Measurements from ENCODE around the gene THSD7A. TPM values are rescaled to one million over a fixed set of nuclear protein-coding genes. Genes with fewer than 3 reads are reported as not detected.

The THSD7A gene
- total and polyA plus RNA-seq, 4 donors, result 0.15 to 2.7 (median 1.9) TPM

DNA sequence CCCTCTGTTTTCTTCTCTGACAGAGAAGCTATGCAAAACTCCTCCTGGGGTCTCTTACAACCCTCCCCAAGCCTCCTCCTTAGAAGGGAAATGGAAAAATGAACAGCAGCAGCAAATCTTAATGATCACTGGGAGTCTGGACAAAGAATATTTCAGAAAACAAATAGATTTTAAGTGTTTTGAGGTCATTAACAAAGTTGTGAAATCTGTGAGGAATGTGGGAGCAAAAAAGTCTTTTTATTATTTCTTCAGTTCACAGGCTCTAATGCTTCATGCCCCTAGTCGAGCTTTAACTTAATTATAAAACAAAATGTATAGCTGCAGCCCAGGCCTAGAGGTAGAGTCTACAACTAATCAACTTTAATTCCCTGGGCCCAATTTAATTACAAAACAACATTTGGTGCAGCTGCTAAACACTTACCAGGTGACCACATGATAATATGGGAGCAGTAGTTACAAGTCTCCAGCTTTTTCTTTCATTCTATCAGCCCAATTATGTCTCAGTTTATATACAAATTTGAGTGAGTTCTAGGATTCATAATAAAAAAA is 293.2 kb downstream of the THSD7A start:
- Histone ChIP-seq H3K9me3 (ENCODE audit: control insufficient read depth in 4 of 4, low read length in 3 of 4) (peaks cover 0 to 2% (median 0%) of the 10 kb centered on the region in 4 donors), H3K27ac (ENCODE audit: low read depth in 1 of 2, low read length in 2 of 2) (no peak overlapping the region)
- 94% methylated on average over 1 of the region's 1 CpG for WGBS

More for the DNA sequence above, 293.2 kb downstream of the THSD7A start:
- DNase-seq (ENCODE audit: low spot score), result no peak
- Histone ChIP-seq H3K4me1 (ENCODE audit: control insufficient read depth in 4 of 4, insufficient read depth in 4 of 4, low read length in 3 of 4) (peaks cover 0 to 6% (median 0%) of the 10 kb centered on the region in 4 donors), H3K9ac (ENCODE audit: low read depth in 1 of 2, low read length in 2 of 2) (no peak overlapping the region), H3K36me3 (ENCODE audit: control insufficient read depth in 4 of 4, insufficient read depth in 3 of 4, low read depth in 1 of 4, low read length in 3 of 4) (peaks cover 0 to 7% (median 0%) of the 10 kb centered on the region in 4 donors), H3K27me3 (ENCODE audit: control insufficient read depth in 4 of 4, insufficient read depth in 4 of 4, low read length in 3 of 4) (no peaks in the 10 kb centered on the region), H3K4me3 (ENCODE audit: low read depth in 1 of 3, low read length in 3 of 3) (no peak overlapping the region)
- TF ChIP-seq EGR1 (IDR thresholded peaks at IDR 0.05; ENCODE audit: low read depth in 2 of 2) (no peak), YY1 (IDR thresholded peaks at IDR 0.05) (no peak), TAF1 (conservative IDR thresholded peaks at IDR 0.05) (no peak), FOXA2 (IDR thresholded peaks at IDR 0.05) (no peak), SP1 (IDR thresholded peaks at IDR 0.05) (no peak), GABPA (IDR thresholded peaks at IDR 0.05 in 1 of 2, conservative IDR thresholded peaks at IDR 0.05 in 1 of 2) (no peak), HNF4A (conservative IDR thresholded peaks at IDR 0.05) (no peak), NR2F2 (IDR thresholded peaks at IDR 0.05) (no peak), HNF4G (IDR thresholded peaks at IDR 0.05) (no peak), RAD21 (IDR thresholded peaks at IDR 0.05) (no peak), RXRA (IDR thresholded peaks at IDR 0.05) (no peak), FOXA1 (IDR thresholded peaks at IDR 0.05) (no peak), JUND (IDR thresholded peaks at IDR 0.05) (no peak)
- TF ChIP-seq, protein P1, sequence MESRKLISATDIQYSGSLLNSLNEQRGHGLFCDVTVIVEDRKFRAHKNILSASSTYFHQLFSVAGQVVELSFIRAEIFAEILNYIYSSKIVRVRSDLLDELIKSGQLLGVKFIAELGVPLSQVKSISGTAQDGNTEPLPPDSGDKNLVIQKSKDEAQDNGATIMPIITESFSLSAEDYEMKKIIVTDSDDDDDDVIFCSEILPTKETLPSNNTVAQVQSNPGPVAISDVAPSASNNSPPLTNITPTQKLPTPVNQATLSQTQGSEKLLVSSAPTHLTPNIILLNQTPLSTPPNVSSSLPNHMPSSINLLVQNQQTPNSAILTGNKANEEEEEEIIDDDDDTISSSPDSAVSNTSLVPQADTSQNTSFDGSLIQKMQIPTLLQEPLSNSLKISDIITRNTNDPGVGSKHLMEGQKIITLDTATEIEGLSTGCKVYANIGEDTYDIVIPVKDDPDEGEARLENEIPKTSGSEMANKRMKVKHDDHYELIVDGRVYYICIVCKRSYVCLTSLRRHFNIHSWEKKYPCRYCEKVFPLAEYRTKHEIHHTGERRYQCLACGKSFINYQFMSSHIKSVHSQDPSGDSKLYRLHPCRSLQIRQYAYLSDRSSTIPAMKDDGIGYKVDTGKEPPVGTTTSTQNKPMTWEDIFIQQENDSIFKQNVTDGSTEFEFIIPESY (IDR thresholded peaks at IDR 0.05), result no peak
- TF ChIP-seq, protein P2, sequence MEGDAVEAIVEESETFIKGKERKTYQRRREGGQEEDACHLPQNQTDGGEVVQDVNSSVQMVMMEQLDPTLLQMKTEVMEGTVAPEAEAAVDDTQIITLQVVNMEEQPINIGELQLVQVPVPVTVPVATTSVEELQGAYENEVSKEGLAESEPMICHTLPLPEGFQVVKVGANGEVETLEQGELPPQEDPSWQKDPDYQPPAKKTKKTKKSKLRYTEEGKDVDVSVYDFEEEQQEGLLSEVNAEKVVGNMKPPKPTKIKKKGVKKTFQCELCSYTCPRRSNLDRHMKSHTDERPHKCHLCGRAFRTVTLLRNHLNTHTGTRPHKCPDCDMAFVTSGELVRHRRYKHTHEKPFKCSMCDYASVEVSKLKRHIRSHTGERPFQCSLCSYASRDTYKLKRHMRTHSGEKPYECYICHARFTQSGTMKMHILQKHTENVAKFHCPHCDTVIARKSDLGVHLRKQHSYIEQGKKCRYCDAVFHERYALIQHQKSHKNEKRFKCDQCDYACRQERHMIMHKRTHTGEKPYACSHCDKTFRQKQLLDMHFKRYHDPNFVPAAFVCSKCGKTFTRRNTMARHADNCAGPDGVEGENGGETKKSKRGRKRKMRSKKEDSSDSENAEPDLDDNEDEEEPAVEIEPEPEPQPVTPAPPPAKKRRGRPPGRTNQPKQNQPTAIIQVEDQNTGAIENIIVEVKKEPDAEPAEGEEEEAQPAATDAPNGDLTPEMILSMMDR (IDR thresholded peaks at IDR 0.05; ENCODE audit: low read depth, low read length, missing input control), result no peak
- TF ChIP-seq, protein P3, sequence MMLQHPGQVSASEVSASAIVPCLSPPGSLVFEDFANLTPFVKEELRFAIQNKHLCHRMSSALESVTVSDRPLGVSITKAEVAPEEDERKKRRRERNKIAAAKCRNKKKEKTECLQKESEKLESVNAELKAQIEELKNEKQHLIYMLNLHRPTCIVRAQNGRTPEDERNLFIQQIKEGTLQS (IDR thresholded peaks at IDR 0.05), result no peak
- TF ChIP-seq, protein P4, sequence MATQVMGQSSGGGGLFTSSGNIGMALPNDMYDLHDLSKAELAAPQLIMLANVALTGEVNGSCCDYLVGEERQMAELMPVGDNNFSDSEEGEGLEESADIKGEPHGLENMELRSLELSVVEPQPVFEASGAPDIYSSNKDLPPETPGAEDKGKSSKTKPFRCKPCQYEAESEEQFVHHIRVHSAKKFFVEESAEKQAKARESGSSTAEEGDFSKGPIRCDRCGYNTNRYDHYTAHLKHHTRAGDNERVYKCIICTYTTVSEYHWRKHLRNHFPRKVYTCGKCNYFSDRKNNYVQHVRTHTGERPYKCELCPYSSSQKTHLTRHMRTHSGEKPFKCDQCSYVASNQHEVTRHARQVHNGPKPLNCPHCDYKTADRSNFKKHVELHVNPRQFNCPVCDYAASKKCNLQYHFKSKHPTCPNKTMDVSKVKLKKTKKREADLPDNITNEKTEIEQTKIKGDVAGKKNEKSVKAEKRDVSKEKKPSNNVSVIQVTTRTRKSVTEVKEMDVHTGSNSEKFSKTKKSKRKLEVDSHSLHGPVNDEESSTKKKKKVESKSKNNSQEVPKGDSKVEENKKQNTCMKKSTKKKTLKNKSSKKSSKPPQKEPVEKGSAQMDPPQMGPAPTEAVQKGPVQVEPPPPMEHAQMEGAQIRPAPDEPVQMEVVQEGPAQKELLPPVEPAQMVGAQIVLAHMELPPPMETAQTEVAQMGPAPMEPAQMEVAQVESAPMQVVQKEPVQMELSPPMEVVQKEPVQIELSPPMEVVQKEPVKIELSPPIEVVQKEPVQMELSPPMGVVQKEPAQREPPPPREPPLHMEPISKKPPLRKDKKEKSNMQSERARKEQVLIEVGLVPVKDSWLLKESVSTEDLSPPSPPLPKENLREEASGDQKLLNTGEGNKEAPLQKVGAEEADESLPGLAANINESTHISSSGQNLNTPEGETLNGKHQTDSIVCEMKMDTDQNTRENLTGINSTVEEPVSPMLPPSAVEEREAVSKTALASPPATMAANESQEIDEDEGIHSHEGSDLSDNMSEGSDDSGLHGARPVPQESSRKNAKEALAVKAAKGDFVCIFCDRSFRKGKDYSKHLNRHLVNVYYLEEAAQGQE (IDR thresholded peaks at IDR 0.05), result no peak
- TF ChIP-seq, protein P5, sequence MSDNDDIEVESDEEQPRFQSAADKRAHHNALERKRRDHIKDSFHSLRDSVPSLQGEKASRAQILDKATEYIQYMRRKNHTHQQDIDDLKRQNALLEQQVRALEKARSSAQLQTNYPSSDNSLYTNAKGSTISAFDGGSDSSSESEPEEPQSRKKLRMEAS (IDR thresholded peaks at IDR 0.05), result no peak

Measured in liver (tissue), 9 donors.